ENCODE data around the gene KBTBD8. TPM values are rescaled to one million over a fixed set of nuclear protein-coding genes. Genes with fewer than 3 reads are reported as not detected.

KBTBD8 gene
- total and polyA plus RNA-seq, 2 of the 13 experiments (the other 11 are each of a cell fraction or from before 2014, with no cell fraction given): 1.1 to 7.6 TPM

GRCh38 chr3:67048715-67049074, 50.6 kb downstream of the KBTBD8 start:
- H3K9ac ChIP-seq (ENCODE audit: insufficient read depth, low read depth, low read length): no peak overlapping the region
- H3K36me3 ChIP-seq (replicated peaks in 1 of 2; ENCODE audit: control insufficient read depth in 1 of 2, insufficient read depth in 2 of 2, low read length in 2 of 2): no peaks in the 10 kb centered on the region
- peaks cover 0 to under 1% of the 10 kb centered on the region in 2 experiments; a peak in 1 of 5 replicates for H3K27me3 ChIP-seq (ENCODE audit: control insufficient read depth in 1 of 2, insufficient read depth in 2 of 2, low read length in 2 of 2)
- WGBS (ENCODE audit: low lambda C conversion rate): under 1% methylated on average over 3 of the region's 3 CpGs
- intact Hi-C loops (cut with micrococcal nuclease; ENCODE audit: unreplicated experiment) (no loop called here), in situ Hi-C loops (cut with HindIII; ENCODE audit: extremely low pct_ligation_motif_present, low pct_unique_long_range_greater_than_20kb) (no loop called here)
- H3K4me2 ChIP-seq (ENCODE audit: low read depth, low read length): no peak overlapping the region
- H3K4me1 ChIP-seq (ENCODE audit: insufficient read depth, low read length): no peaks in the 10 kb centered on the region
- DNase-seq (ENCODE audit: low spot score) (no peak), ATAC-seq (no peak), FAIRE-seq (no peak)
- H3K4me3 ChIP-seq (replicated peaks in 1 of 3; ENCODE audit: insufficient read depth in 1 of 3, low read depth in 2 of 3, low read length in 3 of 3): no peak overlapping the region
- ChIA-PET CTCF (ENCODE audit: low intra/inter-chr PET ratio, low total read pairs) (no interaction called here), POLR2A (no interaction called here)
- no peaks in the 10 kb centered on the region for H4K20me1 ChIP-seq (ENCODE audit: insufficient read depth, low read length)
- BruUV-seq (replicated peaks): no TSS peak
- no peaks in the 10 kb centered on the region for H3K9me3 ChIP-seq (ENCODE audit: low read length)
- H3K27ac ChIP-seq (ENCODE audit: extremely low read length, insufficient read depth, low read length): no peak overlapping the region
- H2AFZ ChIP-seq (ENCODE audit: low read length): no peak overlapping the region
- no peak for TF ChIP-seq ZSCAN29 (CRISPR knock-in tag; conservative IDR thresholded peaks at IDR 0.05)
- H3K79me2 ChIP-seq (ENCODE audit: insufficient read depth, low read length): no peaks in the 10 kb centered on the region

- 7% methylated on average over 2 of the region's 2 CpGs for WGBS (ENCODE audit: low lambda C conversion rate)
- POLR2A ChIA-PET: no interaction called here
- Histone ChIP-seq H3K27me3 (ENCODE audit: control insufficient read depth in 1 of 2, insufficient read depth in 2 of 2, low read length in 2 of 2) (no peaks in the 10 kb centered on the region; a peak in 2 of 5 replicates), H3K4me3 (replicated peaks in 1 of 3; ENCODE audit: insufficient read depth in 1 of 3, low read depth in 2 of 3, low read length in 3 of 3) (no peak overlapping the region), H3K36me3 (replicated peaks in 1 of 2; ENCODE audit: control insufficient read depth in 1 of 2, insufficient read depth in 2 of 2, low read length in 2 of 2) (no peaks in the 10 kb centered on the region), H2AFZ (ENCODE audit: low read length) (no peak overlapping the region), H3K9ac (ENCODE audit: insufficient read depth, low read depth, low read length) (no peak overlapping the region), H3K9me3 (ENCODE audit: low read length) (no peaks in the 10 kb centered on the region), H3K79me2 (ENCODE audit: insufficient read depth, low read length) (no peaks in the 10 kb centered on the region), H3K4me1 (ENCODE audit: insufficient read depth, low read length) (no peaks in the 10 kb centered on the region), H3K27ac (ENCODE audit: extremely low read length, insufficient read depth, low read length) (no peak overlapping the region), H4K20me1 (ENCODE audit: insufficient read depth, low read length) (no peaks in the 10 kb centered on the region), H3K4me2 (ENCODE audit: low read depth, low read length) (no peak overlapping the region)
- CTCF ChIA-PET (ENCODE audit: low intra/inter-chr PET ratio, low total read pairs): no interaction called here
- DNase-seq (ENCODE audit: low spot score) (no peak), FAIRE-seq (no peak), ATAC-seq (no peak)
- BruUV-seq (replicated peaks): no TSS peak
- intact Hi-C loops (cut with micrococcal nuclease; ENCODE audit: unreplicated experiment) (no loop called here), in situ Hi-C loops (cut with HindIII; ENCODE audit: extremely low pct_ligation_motif_present, low pct_unique_long_range_greater_than_20kb) (no loop called here)
- TF ChIP-seq ARID4A (CRISPR knock-in tag; IDR thresholded peaks at IDR 0.05; ENCODE audit: borderline replicate concordance) (no peak), ZNF326 (CRISPR knock-in tag; IDR thresholded peaks at IDR 0.05; ENCODE audit: borderline replicate concordance) (no peak), RNF219 (CRISPR knock-in tag; IDR thresholded peaks at IDR 0.05) (no peak), AGO2 (optimal IDR thresholded peaks at IDR 0.05; ENCODE audit: low read depth, low read length) (no peak), ZNF546 (CRISPR knock-in tag; conservative IDR thresholded peaks at IDR 0.05) (no peak), ZNF639 (CRISPR knock-in tag; conservative IDR thresholded peaks at IDR 0.05) (no peak), ZSCAN20 (CRISPR knock-in tag; IDR thresholded peaks at IDR 0.05; ENCODE audit: borderline replicate concordance) (no peak), SALL1 (CRISPR knock-in tag; IDR thresholded peaks at IDR 0.05) (no peak), ZMYM2 (CRISPR knock-in tag; IDR thresholded peaks at IDR 0.05) (no peak), SP5 (CRISPR knock-in tag; IDR thresholded peaks at IDR 0.05; ENCODE audit: borderline replicate concordance, low read depth) (no peak)
Observed at GRCh38 chr3:67059443-67059842, 61.3 kb downstream of the KBTBD8 start.

Data from HepG2 (cell line).